Kidney tubule cell (primary cell): Measurements from ENCODE around the gene TNNI2.
"Not testable (repeated sequence)": the region's sequence is repeated elsewhere in the genome, so short reads cannot be mapped to it uniquely, and the experiment has no call there.

Experiments used
- DNase-seq: peaks from one replicate; pipeline ENCODE4 v3.0.0-alpha.2; 2018; ENCODE audit warnings: low spot score

TNNI2 gene

DNA sequence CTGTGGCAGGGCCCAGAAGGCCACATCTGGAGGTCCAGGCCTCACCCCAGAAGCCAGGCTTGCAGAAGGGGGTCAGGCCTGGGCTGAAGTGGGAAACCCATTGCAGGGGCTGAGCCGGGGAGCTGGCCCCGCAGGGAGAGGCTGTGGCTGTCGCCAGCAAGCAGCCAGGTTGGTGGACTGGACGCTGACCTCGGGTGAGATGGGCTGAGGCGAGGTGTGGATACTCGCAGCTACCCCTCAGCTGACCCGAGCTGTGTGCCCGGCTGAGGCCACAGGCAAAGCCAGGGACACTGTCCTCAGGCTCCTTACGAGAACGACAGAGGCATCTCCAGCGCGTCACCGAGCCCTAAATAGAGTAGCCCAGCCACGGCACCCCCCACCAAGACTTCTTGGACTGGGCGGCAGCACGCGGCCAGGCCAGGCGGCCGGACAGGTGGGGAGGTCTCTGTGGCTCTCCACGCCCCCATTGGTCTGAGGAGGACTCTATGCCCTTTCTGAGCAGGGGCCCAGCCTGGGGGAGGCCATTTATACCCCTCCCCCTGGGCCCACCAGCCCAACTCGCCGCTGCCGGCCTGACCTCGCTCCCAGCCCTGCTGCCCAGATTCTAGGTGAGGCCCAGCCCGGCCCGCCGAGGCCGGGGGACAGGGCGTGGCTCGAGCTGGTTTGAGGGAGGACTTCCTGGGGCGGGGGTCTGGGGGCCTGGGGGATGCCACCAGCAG is at the start of gene TNNI2:
TSS of gene TNNI2 (plus strand) at position 556 of the 719 bp plus-strand sequence. CDS start 716 bp downstream, outside the sequence.
- DNase-seq, result no peak

DNA sequence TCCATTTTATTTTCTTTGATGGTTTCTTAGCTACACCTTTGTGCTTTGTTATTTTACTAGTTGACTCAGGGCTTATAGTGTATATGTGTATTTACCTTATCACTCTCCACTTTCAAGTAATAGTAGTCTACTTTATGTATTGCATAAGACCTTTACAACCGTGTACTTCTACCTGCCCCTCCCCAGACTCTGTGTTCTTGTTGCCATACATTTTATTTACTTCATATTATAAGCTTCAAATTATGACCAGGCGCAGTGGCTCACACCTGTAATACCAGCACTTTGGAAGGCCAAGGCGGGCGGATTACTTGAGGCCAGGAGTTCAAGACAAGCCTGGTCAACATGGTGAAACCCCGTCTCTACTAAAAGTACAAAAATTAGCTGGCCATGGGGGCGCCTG is 46.9 kb upstream of the TNNI2 start:
- no peak for DNase-seq

DNA sequence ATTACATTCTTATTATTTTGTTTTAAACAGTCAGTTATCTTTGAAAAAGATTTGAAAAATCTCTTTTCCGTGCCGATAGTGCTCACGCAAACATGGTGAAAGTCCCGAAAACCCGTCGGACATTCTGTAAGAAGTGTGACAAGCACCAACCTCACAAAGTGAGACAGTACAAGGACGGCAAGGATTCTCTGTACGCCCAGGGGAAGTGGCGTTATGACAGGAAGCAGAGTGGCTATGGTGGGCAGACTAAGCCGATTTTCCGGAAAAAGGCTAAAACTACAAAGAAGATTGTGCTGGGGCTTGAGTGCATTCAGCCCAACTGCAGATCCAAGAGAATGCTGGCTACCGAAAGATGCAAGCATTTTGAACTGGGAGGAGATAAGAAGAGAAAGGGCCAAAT is 46.3 kb upstream of the TNNI2 start:
- no peak for DNase-seq

DNA sequence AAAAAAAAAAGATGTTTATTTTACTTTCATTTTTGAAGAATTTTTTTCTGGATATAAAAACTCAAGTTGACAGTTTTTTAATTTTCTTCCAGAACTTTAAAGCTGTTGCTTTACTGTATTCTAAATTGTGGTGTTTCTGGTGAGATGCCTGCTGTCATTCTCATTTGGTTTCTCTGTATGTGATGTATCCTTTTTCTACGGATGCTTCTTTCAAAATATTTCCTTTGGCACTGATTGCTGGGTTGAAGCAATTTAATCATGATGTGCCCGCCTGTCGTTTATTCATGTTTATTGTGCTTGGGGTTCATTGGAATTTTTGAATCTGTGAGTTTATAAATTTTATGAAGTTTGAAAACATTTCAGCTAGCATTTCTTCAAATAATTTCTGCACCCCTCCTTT is 45.7 kb upstream of the TNNI2 start:
- DNase-seq, result no peak

DNA sequence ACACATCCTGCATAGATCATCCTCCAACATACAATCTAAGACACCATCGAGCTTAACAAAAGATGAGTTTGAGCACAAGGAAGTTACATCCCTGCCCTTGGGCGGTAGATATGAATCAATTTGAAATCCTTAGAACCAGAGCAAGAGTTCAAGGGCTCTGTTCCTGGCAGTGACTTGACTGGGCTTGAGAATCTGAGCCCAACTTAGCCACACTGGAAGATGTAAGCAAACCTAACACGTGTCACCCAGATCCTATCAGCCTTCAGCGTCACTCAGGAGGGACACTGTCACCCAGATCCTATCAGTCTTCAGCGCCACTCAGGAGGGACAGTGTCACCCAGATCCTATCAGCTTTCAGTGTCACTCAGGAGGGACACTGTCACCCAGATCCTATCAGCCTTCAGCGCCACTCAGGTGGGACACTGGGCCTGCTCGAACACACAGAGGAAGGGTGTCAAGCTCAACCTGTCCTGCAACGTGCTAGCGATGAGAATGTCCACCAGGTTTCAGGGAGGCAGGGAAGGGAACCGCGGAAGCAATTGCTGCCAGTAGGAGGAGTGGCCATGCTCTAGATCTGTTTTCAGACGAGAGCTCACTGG is 42.3 kb upstream of the TNNI2 start:
- no peak for DNase-seq

DNA sequence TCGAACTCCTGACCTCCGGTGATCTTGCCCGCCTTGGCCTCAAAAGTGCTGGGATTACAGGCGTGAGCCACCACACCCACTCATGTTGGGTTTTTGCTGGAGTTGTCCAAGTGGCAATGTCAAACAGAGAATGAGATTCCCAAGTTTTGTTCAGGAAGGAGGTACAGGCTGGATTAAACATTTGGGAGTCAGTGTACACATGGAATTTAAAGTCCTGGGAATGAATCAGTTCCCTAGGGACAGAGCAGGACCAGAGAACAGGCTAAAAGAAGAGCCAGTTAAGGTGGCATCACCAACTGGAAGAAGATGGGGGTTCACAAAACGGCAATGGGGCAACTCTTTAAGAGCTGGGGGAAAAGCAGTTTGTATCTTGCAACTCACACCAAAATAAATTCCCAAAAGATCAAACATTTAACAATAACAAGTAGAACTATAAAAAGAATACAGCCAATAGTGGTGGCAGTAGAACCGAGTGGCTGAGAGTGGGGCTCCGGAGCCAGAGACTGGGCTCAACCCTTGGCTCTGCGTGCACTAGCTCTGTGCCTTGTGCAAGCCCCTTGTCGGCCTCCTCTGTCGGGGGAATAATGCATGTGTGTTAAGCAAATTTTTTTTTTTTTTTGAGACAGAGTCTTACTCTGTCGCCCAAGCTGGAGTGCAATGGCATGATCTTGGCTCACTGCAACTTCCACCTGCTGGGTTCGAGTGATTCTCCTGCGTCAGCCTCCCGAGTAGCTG is 41.2 kb upstream of the TNNI2 start:
- DNase-seq, result no peak

DNA sequence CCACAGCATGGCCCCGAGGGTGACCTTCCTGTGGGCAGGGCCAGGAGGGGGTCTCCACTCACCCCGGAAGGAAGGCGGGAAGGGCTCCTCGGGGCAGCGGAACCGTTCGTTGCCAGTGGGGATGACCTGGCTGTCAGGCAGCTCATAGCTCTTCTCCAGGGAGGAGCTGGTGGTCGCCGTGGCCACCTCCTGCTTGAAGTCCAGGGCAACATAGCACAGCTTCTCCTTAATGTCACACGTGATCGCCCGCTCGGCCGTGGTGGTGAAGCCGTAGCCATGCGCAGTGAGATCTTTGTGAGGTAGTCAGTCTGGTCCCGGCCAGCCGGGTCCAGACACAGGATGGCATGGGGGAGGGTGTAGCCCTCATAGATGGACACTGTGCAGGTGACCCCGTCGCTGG is 35.5 kb upstream of the TNNI2 start:
- DNase-seq, result no peak

DNA sequence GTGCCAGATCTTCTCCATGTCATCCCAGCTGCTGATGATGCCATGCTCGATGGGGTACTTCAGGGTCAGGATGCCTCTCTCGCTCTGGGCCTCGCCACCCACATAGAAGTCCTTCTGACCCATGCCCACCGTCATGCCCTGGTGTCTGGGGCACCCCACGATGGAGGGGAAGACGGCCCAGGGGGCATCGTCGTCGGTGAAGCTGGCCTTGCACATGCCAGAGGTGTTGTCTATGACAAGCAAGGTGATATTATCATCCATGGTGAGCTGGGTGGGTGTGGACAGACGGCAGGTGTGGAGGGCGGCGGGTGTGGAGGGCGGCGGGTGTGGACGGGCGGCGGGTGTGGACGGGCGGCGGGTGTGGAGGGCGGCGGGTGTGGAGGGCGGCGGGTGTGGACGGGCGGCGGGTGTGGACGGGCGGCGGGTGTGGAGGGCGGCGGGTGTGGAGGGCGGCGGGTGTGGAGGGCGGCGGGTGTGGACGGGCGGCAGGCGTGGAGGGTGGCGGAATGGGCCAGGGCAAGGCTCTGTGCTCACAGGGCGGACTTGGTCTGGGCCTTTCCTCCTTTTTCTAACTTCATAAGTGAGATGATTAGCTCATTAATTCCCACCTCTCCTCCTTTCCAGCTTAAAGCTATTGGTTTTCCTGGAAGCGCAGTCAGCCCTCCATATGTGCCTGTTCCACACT is 34.8 kb upstream of the TNNI2 start:
- DNase-seq, result not testable (repeated sequence)

DNA sequence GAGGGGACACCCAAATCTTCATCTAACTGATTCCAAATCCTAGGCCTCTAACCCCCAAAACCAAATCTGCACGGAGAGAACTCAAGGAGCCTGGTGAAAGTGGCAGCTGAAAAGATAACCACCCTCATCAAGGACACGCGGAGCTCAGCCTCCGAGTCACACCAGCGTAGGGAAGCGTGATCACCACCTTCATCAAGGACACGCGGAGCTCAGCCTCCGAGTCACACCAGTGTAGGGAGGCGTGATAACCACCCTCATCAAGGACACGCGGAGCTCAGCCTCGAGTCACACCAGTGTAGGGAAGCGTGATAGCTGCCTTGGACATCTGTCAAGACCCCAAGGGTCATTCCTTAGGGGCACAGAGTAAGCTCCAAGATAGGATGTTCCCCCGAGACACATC is 33.3 kb upstream of the TNNI2 start:
- DNase-seq, result no peak

DNA sequence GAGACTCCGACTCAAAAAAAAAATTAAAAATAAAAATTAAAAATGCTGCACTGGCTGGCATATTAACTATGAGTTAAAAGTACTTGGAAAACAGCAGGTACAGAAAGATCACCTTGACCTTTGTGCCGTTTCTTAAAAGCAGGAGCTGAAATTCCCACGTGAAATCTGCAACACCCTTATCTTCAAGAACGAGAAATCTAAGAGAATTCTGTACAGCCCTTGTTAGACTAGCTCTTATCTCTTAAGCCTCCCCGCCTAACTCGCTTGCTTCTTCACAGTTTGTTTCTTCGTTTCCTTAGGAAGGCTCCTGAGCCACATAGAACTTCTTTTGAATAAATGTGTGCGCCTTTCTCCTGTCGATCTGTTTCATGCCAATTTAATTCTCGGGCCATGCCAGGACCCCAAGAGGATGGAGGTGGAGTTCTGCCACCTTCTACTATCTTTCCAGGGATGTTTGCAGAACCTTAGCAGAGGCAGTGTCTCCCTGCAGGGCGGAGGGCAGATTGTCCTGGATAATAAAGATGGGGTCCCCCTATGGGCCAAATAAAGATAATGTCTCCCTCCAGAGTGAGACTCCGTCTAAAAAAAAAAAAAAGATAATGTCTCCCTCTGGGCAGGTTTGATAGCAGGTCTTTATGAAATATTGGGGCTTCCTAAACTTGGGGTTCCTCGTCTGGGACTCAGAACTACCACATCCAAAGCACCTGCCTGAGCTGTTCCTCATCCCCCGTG is 31.4 kb upstream of the TNNI2 start:
- DNase-seq, result no peak

DNA sequence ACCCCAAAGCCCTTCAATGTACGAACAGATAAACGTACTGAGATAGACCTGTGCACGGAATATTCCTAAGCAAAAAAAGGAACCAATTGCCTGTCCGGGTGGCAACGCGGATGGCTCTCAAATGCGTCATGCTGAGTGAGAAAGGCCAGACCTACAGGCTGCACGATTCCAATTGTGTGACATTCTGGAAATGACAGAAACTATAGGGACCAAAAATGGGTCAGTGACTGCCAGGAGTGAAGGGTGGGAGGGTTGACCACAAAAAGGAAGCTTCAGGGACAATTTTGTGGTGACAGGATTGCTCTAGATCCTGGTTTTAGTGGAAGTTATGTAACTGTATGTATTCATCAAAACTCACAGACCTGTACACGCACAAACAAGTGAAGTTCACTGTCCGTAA is 28.0 kb upstream of the TNNI2 start:
- no peak for DNase-seq

DNA sequence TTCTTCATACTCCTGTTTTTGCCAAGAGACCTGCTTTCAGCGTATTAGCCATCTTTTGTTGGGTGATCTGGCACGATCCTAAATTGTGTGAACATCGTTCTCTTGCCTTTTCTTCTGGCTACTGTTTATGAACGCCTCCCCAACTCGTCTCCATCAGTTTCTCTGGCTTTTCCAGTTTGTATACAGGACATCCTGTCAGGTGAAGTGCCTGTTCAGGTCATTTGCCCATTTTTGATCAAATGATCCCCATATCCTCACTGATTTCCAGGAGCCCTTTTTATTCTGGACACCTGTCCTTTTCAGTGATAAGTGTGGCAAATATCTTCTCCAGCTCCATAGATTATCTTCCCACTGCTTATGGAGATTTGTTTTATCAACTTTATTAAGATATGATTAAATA is 26.5 kb upstream of the TNNI2 start:
- DNase-seq, result no peak

DNA sequence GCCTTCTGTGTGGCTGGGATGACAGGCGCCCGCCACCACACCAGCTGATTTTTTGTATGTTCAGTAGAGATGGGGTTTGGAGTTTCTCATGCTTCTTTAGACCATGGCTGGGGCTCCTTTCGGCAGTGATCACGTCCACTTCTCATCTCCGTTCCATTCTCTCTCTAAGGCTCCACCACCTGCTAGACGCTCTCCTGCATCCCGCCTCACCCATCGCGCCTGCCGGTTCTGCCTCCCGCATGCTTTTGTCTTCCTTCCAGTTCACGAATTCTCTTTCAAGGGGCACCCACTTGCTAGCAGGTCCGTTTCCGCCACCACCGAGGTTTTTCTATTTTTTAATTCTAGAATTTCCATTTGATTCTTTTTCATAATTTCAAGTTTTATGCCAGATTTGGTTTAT is 26.0 kb upstream of the TNNI2 start:
- DNase-seq, result no peak

DNA sequence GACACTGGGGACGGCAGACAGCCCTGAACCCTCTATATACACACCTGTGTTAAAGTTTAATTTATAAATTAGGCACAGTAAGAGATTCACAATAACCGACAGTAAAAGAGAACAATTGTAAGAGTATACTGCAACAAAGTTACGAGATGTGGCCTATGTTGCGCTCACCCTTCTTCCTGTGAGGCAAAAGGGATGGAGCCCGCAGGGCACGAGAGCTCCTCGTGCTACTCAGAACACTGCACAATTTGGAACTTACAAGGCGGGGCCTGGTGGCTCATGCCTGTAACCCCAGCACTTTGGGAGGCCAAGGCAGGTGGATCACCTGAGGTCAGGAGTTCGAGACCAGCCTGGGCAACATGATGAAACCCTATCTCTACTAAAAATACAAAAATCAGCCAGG is 25.4 kb upstream of the TNNI2 start:
- DNase-seq, result not testable (repeated sequence)

DNA sequence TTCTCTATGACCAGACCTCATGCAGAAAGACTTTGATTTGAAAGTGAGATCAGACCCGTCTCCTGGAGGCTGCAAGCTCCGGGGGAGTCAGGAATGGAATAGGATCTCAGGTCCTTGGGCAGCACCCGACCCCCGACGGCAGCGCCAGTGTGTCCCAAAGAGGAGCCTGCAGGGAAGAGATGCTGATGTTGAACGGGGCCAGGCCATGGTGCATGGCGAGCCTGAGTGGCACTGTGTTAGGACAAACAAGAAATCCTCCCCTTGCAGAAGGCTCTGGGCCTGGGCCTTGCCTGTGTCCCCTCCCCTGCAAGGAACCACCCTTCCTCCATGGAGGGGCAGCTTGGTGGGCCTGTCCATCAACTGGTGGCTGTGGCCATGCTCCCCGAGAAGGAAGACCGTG is 24.1 kb upstream of the TNNI2 start:
- DNase-seq, result no peak

DNA sequence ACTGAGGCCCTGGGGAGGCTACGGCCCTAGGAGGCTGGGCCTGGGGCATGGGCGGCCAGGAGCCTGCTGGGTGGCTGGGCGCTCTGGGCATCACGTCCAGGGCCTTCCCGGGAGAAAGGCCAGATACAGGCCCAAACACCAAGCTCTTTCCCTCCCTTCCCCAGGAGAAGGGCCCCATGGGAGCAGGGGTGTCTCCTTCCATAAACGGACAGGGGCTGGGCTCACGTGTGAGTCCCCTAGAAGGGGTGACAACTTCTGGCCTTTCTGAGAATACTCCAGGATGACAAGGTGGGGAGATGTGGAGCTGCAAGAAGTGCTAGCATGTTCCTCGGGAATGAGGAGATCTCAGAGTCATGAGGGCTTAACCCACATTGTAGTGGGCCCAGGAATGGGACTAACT is 23.5 kb upstream of the TNNI2 start:
- DNase-seq, result no peak

DNA sequence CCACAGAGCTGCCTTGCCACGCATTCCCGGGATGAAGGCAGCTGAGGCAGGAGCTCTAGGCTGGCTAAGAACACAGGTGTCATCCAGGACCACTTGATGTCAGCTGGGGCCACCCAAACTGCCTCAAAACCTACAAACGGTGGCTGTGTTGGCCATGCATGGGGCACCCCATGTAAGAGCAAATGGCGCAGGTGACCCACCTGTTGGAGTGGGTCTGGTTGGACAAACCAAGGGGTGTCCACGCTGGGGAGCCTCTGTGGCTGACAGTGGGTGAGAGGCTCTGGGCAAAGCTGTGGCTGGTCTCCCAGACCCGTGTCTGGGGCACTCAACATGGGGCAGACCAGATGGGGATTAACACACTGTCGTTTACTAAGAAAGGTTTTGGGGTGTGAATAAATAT is 23.0 kb upstream of the TNNI2 start:
- no peak for DNase-seq

DNA sequence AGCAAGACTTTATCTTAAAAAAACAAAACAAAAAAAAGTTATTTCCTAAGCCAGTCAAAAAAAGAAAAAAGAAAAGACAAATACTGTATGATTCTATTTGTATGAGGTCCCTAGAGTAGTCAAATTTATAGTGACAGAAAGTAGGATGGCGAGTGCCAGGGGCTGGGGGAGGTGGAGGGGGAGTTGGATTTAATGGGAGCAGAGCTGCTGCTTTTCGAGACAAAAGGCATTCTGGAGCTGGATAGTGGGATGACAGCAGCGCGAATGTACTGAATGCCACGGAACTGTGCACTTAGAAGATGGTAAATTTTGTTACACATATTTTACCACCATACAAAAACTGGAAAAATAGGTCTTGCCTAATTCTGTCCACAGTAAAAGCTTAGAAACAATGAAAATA is 21.8 kb upstream of the TNNI2 start:
- DNase-seq, result no peak

DNA sequence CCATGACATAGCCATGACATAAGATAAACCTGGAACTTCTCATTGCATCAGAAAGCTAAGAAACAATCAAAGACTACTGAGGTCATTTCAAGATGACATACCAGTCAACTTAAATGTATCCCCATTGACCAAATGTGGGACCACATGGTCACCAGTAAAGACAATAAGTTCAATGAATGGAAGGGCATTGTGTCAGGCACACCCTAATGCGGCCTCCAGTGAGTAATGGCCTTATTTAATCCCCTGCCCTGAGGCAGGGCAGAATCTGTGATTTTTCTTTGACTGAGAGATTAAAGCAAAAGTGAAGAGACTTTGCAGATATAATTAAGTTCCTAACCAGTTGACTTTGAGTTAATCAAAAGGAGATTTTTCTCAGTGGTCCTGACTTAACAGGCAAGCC is 21.3 kb upstream of the TNNI2 start:
- DNase-seq, result no peak

DNA sequence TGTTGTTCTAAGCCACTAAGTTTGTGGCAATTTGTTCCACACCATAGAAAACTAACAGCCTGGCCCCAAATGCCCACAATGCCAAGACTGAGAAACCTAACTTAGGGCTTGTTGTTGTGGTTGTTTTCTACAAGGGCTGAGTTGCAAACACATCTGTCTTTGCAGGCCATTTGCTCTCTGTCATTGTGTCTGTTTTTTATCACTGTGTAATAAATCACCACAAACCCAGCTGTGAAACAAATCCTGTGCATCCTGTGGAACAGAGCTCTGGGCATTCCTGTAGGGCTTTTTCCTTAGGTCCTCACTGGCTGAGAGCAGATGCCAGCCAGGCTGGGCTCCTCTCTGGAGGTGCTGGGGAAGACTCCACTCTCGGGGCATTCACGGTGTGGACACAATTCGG is 19.7 kb upstream of the TNNI2 start:
- no peak for DNase-seq

DNA sequence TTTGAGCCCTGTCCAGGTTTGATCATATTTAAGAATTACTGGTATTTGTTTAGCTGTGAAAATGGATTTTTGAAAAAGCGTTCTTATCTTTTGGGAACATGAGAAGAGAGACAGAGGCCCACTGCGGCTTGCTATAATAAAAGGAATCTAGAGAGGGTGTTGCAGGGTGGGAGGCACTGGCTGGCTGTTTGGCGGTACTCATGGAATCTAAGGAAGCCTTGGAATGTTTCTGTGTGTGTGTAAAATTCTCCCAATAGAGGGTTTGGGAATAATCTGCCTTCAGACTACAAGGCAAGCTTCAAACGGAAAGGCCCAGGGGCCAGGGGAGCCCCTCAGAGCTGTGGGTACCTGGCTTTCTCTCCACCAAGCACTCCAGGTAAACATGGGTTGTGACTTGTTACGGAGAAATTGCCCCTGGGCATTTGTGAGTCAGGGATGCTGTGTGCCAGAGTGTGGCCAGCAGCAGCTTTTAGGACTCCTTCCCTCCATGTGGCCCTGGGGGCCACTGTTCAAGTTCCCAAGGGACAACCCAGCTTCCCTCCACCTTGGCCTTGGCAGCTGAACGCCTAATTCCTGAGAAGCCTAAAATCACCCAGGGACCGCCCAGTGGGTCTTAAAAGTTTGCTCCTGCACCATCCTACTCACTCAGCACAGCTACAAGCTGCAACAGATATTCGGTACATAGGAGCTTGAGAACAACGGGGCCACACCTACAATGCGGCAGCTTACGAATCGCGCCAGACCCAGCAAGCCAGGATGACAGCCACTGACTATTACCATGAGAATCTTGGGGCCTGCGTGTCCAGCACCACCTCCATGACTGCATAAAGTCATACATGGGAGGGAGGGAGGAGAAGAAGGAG is 18.1 kb upstream of the TNNI2 start:
- DNase-seq, result no peak
